GM12878 (cell line): ENCODE data around the gene CARM1. TPM values are rescaled to one million over a fixed set of nuclear protein-coding genes. Genes with fewer than 3 reads are reported as not detected.

ENCODE experiments used
- CREB1 ChIP-seq: IDR thresholded peaks from 2 replicates; pipeline ENCODE4 v1.6.1; 2012; ENCODE audit warnings: low read depth, mild to moderate bottlenecking, inconsistent platforms
- FOXM1 ChIP-seq: IDR thresholded peaks from 2 replicates; pipeline ENCODE4 v1.6.1; 2012; ENCODE audit warnings: low read depth, mild to moderate bottlenecking, inconsistent platforms, low read length, moderate library complexity
- GABPA ChIP-seq: IDR thresholded peaks from 2 replicates; pipeline ENCODE4 v1.6.1; 2014; ENCODE audit warnings: antibody characterized with exemption, low read depth, mild to moderate bottlenecking, inconsistent platforms
- IRF3 ChIP-seq: fragments of 450-650 bp; IDR thresholded peaks from 2 replicates; pipeline ENCODE4 v1.6.1; 2014; ENCODE audit warnings: mild to moderate bottlenecking
- NFYA ChIP-seq: IDR thresholded peaks from 2 replicates; pipeline ENCODE4 v1.6.1; 2011; ENCODE audit warnings: low read depth, mild to moderate bottlenecking, low read length, improper control_type of control experiment, borderline replicate concordance
- PAX8 ChIP-seq: fragments of 450-650 bp; IDR thresholded peaks from 2 replicates; pipeline ENCODE4 v1.6.1; 2017; ENCODE audit warnings: mild to moderate bottlenecking, moderate library complexity
- POU2F2 ChIP-seq: IDR thresholded peaks from 3 replicates; pipeline ENCODE4 v1.6.1; 2011; ENCODE audit warnings: low read depth, mild to moderate bottlenecking, low read length, borderline replicate concordance
- PRDM15 ChIP-seq: fragments of 450-650 bp; formaldehyde crosslinking; IDR thresholded peaks from 2 replicates; pipeline ENCODE4 v1.4.0; 2020; ENCODE audit warnings: mild to moderate bottlenecking, moderate library complexity
- RB1 ChIP-seq: fragments of 450-650 bp; formaldehyde crosslinking; IDR thresholded peaks from 2 replicates; pipeline ENCODE4 v1.6.1; 2017; ENCODE audit warnings: mild to moderate bottlenecking, borderline replicate concordance
- RELA ChIP-seq: fragments of 450-650 bp; IDR thresholded peaks from 2 replicates; pipeline ENCODE4 v1.8.0; 2014; ENCODE audit warnings: borderline replicate concordance; ENCODE audit not compliant: partially characterized antibody
- SIN3A ChIP-seq: IDR thresholded peaks from 2 replicates; pipeline ENCODE4 v1.6.1; 2012; ENCODE audit warnings: low read depth, low read length, improper control_type of control experiment
- SMAD5 ChIP-seq: IDR thresholded peaks from 2 replicates; pipeline ENCODE4 v1.6.1; 2016; ENCODE audit warnings: antibody characterized with exemption, low read depth
- SREBF1 ChIP-seq: IDR thresholded peaks from 2 replicates; pipeline ENCODE4 v1.6.1; 2012; ENCODE audit warnings: mild to moderate bottlenecking, low read length
- ZBTB33 ChIP-seq: fragments of 450-650 bp; IDR thresholded peaks from 2 replicates; pipeline ENCODE4 v1.6.1; 2017; ENCODE audit warnings: mild to moderate bottlenecking
- ZNF24 ChIP-seq: fragments of 450-650 bp; IDR thresholded peaks from 2 replicates; pipeline ENCODE4 v1.6.1; 2017; ENCODE audit warnings: antibody characterized with exemption, mild to moderate bottlenecking
- ZNF274 ChIP-seq: IDR thresholded peaks from one replicate; pipeline ENCODE4 v1.8.0; 2011; ENCODE audit not compliant: insufficient read length, insufficient read depth
- polyA plus RNA-seq, 11 experiments: library from polyadenylated mRNA; depleted of rRNA in 4 of 11; unstranded in 6 of 11; stranded (reverse) in 5 of 11; fragments of >200 nt; fragmentation: Nextera tagmentation in 4 of 11; fragmentation: Illumina TruSeq in 1 of 11; extraction: Ambion mirVana in 4 of 11; extraction: Trizol in 1 of 11; gene quantifications; 1 replicate in 1 of 11; 2 replicates in 10 of 11; pipeline versions ENCODE4 v1.2.1 to v1.2.3, GENCODE V29; 2011 to 2016; ENCODE audit warnings: inconsistent platforms in 2 of 11, missing spikeins in 2 of 11, low read depth in 1 of 11
- total RNA-seq, 4 experiments: library from RNA; depleted of rRNA in 3 of 4; stranded (reverse); fragments of >200 nt in 3 of 4; fragmentation: Illumina TruSeq in 1 of 4; extraction: Trizol in 1 of 4; gene quantifications; 2 replicates each; pipeline versions ENCODE4 v1.2.1 to v1.2.3, GENCODE V29; 2013 to 2021
- TF ChIP-seq, protein P1 (sequence below): fragments of 150-350 bp; IDR thresholded peaks from 2 replicates; pipeline ENCODE4 v1.6.1; 2014; ENCODE audit warnings: mild to moderate bottlenecking, low read depth, low read length
- TF ChIP-seq, protein P2 (sequence below): fragments of 450-650 bp; IDR thresholded peaks from 2 replicates; pipeline ENCODE4 v1.6.1; 2016; ENCODE audit warnings: mild to moderate bottlenecking, moderate library complexity, borderline replicate concordance

CARM1 gene
- total and polyA plus RNA-seq, 10 of the 15 experiments (the other 5 are each of a cell fraction or from before 2014, with no cell fraction given), result 0.45 to 116 (median 39.7) TPM

GRCh38 chr19:10960314-10961072 lies 89.1 kb downstream of the CARM1 start, which contains the start of gene SMARCA4 (continued):
- no peak for TF ChIP-seq ZBTB33
- peak; percentile 54; the same call in 1 of the 2 replicates for TF ChIP-seq SMAD5
- no peak; the same call in 1 of the 2 replicates for TF ChIP-seq CREB1
- no peak for TF ChIP-seq SIN3A
- TF ChIP-seq GABPA, result no peak
- no peak for TF ChIP-seq ZNF24
- no peak for TF ChIP-seq PRDM15 (CRISPR knock-in tag)
- no peak for TF ChIP-seq IRF3
- 0 out of 2 replicates have a peak, but pooled peaks have one; percentile 31 for TF ChIP-seq RB1
- no peak for TF ChIP-seq PAX8
- no peak for TF ChIP-seq NFYA
- TF ChIP-seq POU2F2, result no peak
- TF ChIP-seq, protein P1, sequence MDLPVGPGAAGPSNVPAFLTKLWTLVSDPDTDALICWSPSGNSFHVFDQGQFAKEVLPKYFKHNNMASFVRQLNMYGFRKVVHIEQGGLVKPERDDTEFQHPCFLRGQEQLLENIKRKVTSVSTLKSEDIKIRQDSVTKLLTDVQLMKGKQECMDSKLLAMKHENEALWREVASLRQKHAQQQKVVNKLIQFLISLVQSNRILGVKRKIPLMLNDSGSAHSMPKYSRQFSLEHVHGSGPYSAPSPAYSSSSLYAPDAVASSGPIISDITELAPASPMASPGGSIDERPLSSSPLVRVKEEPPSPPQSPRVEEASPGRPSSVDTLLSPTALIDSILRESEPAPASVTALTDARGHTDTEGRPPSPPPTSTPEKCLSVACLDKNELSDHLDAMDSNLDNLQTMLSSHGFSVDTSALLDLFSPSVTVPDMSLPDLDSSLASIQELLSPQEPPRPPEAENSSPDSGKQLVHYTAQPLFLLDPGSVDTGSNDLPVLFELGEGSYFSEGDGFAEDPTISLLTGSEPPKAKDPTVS, result no peak
- no peak for TF ChIP-seq SREBF1
- no peak for TF ChIP-seq FOXM1
- TF ChIP-seq RELA, result no peak
- TF ChIP-seq, protein P2, sequence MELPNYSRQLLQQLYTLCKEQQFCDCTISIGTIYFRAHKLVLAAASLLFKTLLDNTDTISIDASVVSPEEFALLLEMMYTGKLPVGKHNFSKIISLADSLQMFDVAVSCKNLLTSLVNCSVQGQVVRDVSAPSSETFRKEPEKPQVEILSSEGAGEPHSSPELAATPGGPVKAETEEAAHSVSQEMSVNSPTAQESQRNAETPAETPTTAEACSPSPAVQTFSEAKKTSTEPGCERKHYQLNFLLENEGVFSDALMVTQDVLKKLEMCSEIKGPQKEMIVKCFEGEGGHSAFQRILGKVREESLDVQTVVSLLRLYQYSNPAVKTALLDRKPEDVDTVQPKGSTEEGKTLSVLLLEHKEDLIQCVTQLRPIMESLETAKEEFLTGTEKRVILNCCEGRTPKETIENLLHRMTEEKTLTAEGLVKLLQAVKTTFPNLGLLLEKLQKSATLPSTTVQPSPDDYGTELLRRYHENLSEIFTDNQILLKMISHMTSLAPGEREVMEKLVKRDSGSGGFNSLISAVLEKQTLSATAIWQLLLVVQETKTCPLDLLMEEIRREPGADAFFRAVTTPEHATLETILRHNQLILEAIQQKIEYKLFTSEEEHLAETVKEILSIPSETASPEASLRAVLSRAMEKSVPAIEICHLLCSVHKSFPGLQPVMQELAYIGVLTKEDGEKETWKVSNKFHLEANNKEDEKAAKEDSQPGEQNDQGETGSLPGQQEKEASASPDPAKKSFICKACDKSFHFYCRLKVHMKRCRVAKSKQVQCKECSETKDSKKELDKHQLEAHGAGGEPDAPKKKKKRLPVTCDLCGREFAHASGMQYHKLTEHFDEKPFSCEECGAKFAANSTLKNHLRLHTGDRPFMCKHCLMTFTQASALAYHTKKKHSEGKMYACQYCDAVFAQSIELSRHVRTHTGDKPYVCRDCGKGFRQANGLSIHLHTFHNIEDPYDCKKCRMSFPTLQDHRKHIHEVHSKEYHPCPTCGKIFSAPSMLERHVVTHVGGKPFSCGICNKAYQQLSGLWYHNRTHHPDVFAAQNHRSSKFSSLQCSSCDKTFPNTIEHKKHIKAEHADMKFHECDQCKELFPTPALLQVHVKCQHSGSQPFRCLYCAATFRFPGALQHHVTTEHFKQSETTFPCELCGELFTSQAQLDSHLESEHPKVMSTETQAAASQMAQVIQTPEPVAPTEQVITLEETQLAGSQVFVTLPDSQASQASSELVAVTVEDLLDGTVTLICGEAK, result no peak
- TF ChIP-seq ZNF274, result no peak
